ENCODE results near the gene UBE4A.
A peak's percentile ranks its signal among the peaks of the same experiment; 100 is the strongest.
"Not testable (repeated sequence)": the region's sequence is repeated elsewhere in the genome, so short reads cannot be mapped to it uniquely, and the experiment has no call there.

Gene UBE4A

DNA sequence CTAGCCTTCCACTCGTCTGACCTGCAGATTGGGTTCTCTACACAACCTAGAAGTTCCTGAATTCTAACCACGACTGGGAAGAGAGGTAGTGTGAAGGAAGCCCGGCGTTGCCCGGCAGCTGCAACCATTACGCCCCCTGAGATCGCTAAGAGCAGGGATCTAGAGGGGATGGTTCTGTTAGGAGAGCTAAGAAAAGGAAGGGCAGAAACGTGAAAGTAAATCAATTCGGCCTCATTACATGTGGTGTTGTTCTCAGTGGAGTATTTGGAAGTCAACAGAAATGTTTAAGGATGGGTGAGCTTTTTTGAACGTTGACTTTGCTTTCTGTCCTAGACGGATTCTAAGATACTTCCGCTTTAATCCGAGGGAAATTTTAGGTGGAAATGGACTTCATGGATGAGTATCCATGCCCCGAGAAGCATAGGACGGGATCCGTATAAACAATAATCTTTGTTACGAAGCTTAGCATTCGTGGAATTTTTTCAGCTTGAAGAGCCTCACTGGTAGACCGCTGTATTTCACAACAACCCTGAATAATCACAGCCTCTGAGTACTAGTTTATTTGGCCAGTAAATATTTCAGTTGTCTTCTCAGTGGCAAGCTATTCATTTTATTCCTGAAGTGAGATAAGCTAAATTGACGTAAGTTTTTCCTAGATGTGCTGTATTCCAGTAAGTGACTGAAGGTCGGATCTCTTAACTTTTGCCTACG is 42.6 kb downstream of the UBE4A start:
- DNase-seq: peak in 1 of 58 donors; percentile 47

DNA sequence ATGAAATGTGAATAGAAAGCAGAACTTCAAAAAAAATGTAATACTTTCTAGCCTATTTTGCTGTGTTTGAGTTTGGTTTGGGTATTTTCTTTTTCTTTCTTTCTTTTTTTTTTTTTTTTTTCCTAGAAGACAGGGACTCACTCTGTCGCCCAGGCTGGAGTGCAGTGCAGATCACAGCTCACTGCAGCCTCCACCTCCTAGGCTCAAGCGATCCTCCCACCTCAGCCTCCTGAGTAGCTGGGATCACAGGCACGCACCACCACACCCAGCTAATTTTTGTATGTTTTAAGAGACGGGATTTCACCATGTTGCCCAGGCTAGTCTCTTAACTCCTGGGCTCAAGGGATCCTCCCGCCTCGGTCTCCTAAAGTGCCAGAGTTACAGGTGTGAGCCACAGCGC is 43.2 kb downstream of the UBE4A start:
- not testable (repeated sequence) for DNase-seq

DNA sequence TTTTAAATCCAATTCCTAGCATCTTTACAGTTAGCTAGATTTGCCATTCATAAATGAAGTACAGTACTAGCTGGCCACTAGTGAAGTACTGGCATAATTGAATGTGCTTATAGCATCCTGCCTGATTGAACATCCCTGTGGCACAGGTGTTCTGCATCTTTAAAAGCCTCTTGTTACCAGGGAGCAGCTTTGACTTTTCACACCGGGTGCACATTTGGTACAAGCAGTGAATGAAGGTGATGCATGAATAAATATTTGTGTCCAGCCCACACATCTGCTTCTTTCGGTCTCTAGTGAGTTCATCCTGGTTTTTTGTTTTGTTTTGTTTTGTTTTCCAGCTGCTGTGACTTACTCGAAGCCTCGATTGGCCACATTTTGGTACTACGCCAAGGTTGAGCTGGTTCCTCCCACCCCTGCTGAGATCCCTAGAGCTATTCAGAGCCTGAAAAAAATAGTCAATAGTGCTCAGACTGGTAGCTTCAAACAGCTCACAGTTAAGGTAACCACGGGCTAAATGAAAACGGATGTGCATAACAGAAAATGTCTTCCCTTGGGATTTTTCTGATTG is 47.3 kb downstream of the UBE4A start:
- peak in 1 of 58 donors; percentile 44 for DNase-seq

DNA sequence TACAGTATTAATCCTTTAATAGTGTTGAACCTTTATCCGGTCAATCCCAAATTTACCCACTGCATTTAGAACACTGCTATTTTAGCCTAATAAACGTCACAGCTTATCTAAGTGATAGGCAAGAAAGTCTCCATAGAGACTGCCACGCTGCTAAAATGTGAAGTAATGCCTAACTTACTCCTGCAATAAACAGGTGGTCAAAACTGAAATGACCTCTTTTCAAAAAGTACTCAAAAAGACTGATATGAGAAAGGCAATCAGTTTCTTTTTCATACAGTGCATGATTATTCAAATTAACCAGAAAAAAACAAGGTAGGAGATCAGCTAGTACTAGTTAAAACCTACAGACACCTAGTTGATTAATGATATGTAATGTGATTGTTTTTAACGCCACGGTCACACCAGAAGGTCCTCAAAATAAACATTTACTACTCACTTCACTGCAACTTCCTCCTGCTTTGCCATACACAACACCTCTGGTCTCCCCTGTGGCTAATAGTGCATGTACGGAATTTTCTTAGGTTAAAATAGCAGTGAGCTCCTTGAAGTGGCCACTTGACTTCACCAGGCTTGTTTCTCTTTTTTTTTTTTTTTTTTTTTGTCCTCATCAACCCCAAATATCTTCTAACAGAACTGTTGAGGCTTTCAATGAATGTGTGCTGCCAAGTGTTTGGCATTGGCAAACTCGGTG is 50.8 kb downstream of the UBE4A start:
- DNase-seq: no peak

DNA sequence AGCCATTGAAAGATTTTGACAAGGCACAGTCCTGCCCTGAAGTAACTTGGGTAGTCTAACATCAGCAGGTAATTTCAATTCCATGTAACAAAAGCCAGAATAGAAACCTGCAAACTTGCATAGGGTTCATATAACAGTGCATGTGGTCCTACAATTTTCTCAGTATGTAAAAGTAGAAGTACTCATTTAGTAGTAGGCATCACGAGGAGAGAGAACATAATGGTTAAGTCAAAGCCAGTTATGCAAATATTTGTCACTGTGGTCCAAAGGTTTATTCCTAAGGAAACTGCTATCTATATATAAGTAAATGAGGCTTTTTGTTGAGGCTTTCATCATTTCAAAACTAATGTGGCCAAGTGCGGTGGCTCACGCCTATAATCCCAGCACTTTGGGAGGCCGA is 52.1 kb downstream of the UBE4A start:
- no peak for DNase-seq

DNA sequence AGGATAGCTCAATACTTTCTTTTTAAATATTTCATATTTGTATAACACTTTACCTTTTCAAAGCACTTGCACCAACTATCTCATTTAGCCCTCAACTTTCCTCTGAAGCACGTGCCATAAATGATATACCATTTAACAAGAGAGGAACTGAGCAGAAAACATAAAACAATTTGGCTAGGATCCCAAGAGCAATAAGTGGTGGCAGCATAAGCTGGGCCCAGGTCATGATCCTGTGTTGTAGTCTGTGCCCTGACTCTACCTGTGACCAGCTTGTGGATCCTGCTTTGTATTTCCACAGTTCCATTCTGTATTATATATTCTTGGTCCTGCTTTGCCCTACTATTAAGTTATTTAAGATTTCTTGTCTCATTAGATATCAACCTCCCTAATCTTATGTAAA is 53.5 kb downstream of the UBE4A start:
- DNase-seq: no peak

DNA sequence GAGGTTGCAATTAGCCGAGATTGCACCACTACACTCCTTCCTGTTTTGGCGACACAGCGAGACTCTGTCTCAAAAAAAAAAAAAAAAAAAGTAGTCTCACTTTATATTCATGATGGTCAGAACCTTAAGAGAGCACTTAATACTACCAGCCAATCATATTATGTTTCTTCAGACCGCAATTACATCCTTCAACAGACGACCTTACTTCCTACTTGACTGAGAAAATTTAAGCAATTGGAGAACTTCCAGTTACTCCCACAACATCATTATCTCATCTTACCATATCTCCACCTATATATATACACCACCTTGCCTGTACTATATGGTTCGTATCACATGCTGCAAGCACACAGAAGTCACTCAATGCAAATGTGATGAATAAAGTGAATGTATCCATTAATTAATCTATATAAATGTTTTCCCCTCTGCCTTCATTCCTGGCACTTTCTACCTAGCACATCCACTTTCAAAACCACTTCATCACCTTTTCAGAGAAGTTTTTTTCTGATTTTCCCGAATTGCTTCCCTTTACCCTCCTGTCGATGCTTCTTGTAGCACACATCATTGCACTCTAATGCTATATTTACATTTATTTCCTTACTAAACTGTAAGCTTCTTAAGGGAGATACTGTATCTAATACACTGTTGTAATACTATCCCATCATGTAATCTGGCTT is 55.8 kb downstream of the UBE4A start:
- DNase-seq: no peak

DNA sequence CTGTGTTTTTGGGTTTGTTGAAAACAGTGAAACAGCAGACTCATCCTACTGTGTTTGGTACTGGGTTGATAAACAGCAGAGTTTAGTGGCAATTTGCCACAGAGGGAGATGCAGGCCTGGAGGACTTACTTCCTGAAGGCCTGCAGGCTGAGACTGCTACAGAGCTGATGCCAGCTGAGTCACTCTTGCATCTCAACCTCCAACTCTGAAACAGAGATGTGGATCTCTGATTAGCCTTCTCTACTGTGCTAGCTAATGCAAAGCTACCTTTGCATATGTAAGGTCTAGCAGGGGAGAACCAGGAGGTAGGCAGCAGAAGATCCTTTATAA is 56.3 kb downstream of the UBE4A start:
- DNase-seq: peak in 6 of 58 donors; percentile 0 to 19 (median 14)

DNA sequence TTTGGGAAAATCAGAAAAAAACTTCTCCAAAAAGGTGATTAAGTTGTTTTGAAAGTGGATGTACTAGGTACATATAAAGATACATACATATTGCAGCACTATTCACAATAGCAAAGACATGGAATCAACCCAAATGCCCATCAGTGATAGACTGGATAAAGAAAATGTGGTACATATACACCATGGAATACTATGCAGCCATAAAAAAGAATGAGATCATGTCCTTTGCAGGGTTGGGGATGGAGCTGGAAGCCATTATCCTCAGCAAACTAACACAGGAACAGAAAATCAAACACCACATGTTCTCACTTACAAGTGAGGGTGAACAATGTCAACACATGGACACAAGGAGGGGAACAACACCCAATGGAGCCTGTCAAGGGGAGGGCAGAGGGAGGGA is 57.5 kb downstream of the UBE4A start:
- not testable (repeated sequence) for DNase-seq

DNA sequence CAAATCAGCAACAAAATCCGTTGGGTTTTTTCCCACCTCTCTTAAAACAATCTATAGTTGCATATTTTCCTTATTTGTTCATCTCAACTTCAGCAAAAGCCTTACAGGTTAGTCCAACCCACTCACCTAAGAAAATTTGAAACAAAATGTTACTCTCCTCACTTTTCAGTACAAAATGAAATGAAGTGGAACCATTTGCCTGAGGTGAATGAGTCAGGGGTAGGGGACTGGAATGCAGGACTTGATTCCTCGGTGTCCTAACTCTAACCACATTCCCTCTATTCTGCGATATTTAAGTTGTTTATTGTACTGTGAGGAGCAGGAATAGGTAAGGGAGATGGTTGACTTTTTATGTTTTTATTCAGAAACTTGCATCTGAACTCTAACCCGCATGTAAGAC is 58.4 kb downstream of the UBE4A start:
- no peak for DNase-seq

DNA sequence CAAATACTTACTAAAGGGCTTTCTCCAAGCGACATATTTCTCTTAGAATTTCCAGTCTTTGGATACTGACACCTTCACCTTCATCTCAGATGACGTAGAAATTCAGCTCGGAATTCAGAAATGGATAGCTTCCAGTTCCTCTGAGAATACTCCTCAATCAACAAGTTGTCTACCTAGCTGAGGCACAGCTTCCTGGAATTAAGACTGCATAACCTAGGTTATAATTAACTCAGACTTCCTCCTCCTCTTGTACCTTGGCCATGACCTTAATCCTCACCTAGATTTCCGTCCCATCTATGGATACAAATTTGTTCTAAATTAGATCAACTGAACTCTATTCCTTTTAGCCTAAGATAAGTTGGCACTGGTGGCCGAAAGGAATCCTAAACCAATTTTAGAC is 59.4 kb downstream of the UBE4A start:
- DNase-seq: no peak

DNA sequence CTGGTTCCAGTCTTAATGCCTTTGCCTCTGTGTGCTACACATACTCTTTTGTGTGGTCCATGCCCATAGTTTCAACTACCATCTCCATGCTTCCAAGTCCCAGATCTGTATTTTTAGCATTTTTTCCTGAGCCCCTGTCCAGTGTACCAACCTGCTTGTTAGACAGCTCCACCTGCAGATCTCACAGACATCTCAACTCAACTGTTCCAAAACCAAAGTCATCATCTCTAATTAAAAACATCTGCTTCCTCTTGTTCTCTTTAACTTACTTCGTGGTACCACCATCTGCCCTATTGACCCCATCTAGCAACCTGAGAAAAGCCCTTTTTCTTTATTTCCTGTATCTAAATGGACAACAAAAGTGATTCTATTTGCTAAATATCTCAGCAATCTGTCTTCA is 68.3 kb downstream of the UBE4A start:
- DNase-seq: no peak

DNA sequence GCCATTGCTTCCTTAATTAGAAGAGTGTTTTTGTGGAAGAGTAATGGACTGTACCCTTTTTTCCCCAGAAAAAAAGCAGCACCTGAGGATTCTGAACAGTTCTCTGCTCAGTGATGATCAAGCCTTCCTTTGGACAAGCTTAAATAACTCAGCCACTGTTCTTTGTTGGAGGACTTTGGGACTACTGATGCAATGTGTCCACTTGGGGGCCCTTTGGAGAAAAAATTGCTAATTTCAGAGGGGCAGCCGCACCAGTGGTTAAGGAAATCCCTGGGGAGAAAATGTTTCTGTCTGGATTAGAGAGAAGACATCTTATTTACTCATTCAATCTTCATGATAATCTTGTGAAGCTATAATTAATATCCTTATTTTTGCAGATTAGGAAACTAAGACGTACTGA is 71.6 kb downstream of the UBE4A start:
- no peak for DNase-seq

DNA sequence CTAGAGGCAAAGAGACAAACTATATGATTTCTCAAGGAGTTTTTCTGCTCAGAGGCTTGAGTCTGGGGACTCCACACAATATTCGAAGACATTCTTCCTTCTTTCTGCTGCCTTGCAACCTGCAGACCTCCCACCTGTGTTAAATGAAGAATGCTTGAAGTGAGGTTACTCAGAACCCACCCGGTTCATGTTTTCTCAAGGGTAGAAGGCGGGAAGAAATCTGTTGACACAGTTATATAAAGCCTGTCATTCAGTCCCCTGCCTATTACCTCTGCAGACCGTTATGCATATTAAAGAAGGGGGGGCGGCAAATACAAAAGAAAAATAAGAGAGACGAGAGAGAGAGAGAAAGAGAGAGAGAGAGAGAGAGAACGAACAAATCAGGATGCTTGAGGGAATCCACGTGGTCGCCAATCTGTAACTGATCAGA is 74.7 kb downstream of the UBE4A start:
- DNase-seq: no peak

DNA sequence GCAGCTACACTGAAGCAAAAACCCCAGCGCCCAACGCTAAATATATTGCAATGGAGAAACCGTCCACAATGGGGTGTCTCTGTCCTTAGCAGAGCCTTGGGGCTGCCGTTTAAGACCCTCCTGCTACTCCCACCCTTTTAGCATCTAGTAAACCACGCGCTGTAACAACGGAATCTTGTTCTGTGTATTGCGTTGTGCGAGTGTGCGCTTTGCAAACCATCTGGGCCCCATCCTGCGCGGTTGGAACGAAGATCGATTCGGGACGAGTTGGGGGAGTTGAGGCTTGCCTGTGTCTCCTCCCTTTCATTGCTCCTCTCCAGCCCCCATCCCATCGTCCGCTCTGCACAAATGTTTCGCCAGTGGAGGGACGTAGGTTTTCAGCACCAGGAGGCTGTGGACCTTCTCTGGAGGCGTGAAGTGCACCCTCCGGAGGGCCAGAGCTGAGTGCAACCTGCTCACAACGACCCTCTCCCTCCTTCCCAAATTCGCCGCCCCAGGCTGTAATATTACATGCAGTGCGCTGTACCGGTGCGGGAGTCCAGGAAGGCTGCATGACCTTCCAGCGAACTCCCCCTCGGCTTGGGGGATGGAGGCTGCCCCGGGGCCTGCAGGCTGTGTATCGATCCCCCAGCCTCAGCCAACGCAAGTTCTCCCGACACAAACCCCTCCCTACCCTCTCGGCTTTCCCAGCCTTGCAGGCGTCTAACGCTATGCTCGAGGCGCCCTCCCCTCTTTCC is 75.3 kb downstream of the UBE4A start:
- peak in 36 of 58 donors; percentile 10 to 75 (median 50) for DNase-seq

DNA sequence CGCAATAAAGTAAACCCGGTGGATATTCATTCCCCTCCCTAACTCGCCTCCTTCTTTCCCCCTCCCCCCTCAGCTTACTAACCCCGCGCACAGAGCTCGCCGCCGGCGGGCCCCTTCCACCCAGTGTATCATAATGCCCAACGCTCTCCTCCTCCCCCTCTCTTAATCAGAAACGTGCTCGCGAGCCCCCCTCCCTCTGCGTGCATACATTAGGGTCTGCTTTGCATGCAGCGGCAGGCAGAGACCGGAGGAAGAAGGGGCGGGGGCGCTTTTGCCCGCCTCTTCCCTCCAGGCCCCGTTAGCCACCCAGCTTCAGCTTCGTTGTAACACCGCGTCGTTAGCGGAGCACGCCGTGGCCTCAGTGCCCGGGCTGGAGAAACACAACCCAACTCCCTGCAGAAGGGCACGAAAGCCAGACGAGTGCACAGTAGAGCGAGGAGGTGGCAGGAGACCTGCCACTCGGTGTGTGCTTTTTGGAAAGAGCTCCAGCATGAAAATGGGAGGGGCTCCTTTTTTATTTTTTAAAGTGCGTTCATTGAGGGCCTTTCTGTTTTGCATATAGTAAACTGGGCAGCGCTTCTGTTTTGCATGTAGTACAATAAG is 76.0 kb downstream of the UBE4A start:
- peak in 45 of 58 donors; percentile 24 to 77 (median 57) for DNase-seq

DNA sequence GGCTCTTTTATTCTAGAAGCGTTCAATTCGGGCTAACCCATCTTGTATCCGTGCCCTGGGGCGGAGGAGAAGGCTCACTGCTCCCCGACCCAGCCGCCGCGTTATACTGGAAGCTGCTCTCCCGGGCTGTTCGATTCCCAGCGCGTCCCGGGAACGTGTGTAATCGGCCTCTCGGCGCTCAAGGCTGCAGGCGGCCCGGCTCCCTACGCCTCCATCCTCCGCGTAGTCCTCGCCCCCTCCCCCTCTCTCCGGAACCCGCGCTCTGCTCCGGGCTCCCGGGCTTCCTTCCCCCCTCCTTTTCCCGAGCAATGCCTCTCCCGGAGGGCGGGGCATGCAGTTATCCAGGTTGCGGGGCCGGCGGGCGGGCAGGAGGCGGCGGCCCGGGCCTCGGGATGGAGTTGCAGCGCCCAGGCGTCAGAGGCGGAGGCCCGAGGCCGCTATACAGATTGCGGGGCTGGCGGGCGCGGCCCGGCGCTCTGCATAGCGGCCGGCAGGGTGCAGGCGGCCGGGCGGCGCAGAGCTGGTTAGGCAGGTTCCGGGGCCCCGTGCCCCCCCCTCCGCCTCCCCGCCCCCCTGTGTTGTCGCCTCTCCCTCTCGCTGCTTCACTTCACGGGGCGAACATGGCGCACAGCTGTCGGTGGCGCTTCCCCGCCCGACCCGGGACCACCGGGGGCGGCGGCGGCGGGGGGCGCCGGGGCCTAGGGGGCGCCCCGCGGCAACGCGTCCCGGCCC is 76.7 kb downstream of the UBE4A start, which contains the start of gene KMT2A:
KMT2A (plus strand) TSS at position 600 of the 732 bp plus-strand sequence; CDS start at position 621, 21 bp downstream.
- DNase-seq: peak; percentile 64 to 98 (median 95)

DNA sequence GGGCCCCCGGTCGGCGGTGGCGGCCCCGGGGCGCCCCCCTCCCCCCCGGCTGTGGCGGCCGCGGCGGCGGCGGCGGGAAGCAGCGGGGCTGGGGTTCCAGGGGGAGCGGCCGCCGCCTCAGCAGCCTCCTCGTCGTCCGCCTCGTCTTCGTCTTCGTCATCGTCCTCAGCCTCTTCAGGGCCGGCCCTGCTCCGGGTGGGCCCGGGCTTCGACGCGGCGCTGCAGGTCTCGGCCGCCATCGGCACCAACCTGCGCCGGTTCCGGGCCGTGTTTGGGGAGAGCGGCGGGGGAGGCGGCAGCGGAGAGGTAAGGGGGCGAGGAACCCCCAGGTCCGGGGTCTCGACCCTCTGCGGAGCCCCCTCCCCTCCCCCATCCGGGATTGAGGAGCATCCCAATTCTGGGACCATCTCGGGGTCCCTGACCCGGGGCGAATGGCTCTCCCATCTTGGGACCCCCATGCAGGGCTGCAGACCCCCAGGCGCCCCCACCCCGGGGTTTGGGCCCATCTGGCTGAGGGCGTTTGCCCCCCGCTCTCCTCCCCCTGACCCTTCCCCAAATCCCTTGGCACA is 77.3 kb downstream of the UBE4A start:
- peak in 8 of 58 donors; percentile 7 to 48 (median 36) for DNase-seq

All from anterior cingulate cortex (tissue), 58 donors.